Astrocyte (in vitro differentiated cells and primary cell): ENCODE measurements around the gene KIAA1614.

ENCODE experiments used
- CTCF ChIP-seq: IDR thresholded peaks from 2 replicates; pipeline ENCODE4 v1.5.1; 2011; ENCODE audit warnings: low read depth, mild to moderate bottlenecking, inconsistent platforms, low read length, moderate library complexity; ENCODE audit not compliant: insufficient read depth
- EZH2 ChIP-seq: IDR thresholded peaks from 2 replicates; pipeline ENCODE4 v1.6.1; 2012; ENCODE audit warnings: mild to moderate bottlenecking, low read length, inconsistent platforms; ENCODE audit not compliant: insufficient read depth

GRCh38 chr1:180917306-180918065, 4.8 kb downstream of the KIAA1614 start:
- TF ChIP-seq CTCF (no peak), EZH2 (no peak)
